HCEC 1CT (cell line): ENCODE results near the gene RBMY1E.
"Not testable (repeated sequence)": the region's sequence is repeated elsewhere in the genome, so short reads cannot be mapped to it uniquely, and the experiment has no call there.

Source experiments
- DNase-seq: peaks from one replicate; pipeline ENCODE4 v3.0.0-alpha.2; 2017

RBMY1E gene

GRCh38 chrY:21917932-21918331 is at the start of gene RBMY1E:
RBMY1E (minus strand) TSS chrY:21918032; CDS start chrY:21916054, 1,978 bp downstream.
- not testable (repeated sequence) for DNase-seq

DNA sequence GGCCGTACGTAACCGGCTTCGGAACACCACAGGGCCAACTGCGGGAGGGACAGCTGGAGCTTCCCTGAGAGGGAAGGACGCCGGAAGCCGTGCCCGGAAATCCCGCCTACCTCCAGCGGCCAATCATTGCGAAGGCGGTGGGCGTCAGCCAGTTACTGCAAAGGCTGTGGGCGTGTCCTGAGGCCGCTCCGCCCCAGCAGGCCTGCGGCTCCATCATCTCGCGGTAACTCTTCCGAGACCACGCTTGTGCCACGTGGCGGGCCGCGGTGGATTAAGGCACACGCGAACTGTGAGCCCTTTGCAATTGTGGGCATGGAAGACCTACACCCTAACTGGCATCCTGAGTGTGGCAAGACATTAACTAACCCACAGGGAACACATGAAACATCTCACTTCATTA is 23.4 kb downstream of the RBMY1E start, which contains the start of gene RBMY1D:
RBMY1D (minus strand) TSS at position 101 of the 400 bp plus-strand sequence. CDS start 2,013 bp downstream, outside the sequence.
- DNase-seq, result not testable (repeated sequence)

- not testable (repeated sequence) for DNase-seq
These were observed 48.3 kb downstream of the RBMY1E start for GRCh38 chrY:21869407-21870076.
